Parathyroid adenoma (tissue), 2 donors: Measurements from ENCODE around the gene PGLYRP4.

Source experiments
- H2AFZ ChIP-seq: fragments of 300-600 bp; sonication (generic); one replicate; pipeline ENCODE4 v1.7.0; 2017; ENCODE audit warnings: antibody characterized with exemption, mild to moderate bottlenecking
- H3K27ac ChIP-seq: fragments of 300-600 bp; sonication (generic); one replicate; pipeline ENCODE4 v1.7.0; 2017
- H3K27me3 ChIP-seq: fragments of 300-600 bp; sonication (generic); one replicate; pipeline ENCODE4 v1.7.0; 2017; ENCODE audit warnings: low read length; ENCODE audit not compliant: control insufficient read depth, insufficient read depth
- H3K36me3 ChIP-seq: fragments of 300-600 bp; sonication (generic); one replicate; pipeline ENCODE4 v1.7.0; 2017; ENCODE audit warnings: low read length; ENCODE audit not compliant: control insufficient read depth, insufficient read depth
- H3K4me1 ChIP-seq: fragments of 300-600 bp; sonication (generic); one replicate; pipeline ENCODE4 v1.7.0; 2017; ENCODE audit warnings: control low read depth
- H3K4me2 ChIP-seq: fragments of 300-600 bp; sonication (generic); one replicate; pipeline ENCODE4 v1.7.0; 2017; ENCODE audit warnings: low read length
- H3K4me3 ChIP-seq: fragments of 300-600 bp; sonication (generic); one replicate; pipeline ENCODE4 v1.7.0; 2017; ENCODE audit warnings: low read depth, low read length
- H3K79me2 ChIP-seq: fragments of 300-600 bp; sonication (generic); one replicate; pipeline ENCODE4 v1.7.0; 2017; ENCODE audit warnings: control low read depth
- H3K9ac ChIP-seq: fragments of 300-600 bp; sonication (generic); one replicate; pipeline ENCODE4 v1.7.0; 2017; ENCODE audit warnings: mild to moderate bottlenecking
- H3K9me3 ChIP-seq: fragments of 300-600 bp; sonication (generic); one replicate; pipeline ENCODE4 v1.7.0; 2017; ENCODE audit warnings: low read length; ENCODE audit not compliant: control insufficient read depth
- TF ChIP-seq, protein P1 (sequence below): fragments of 300-600 bp; sonication (generic); IDR thresholded peaks from one replicate; pipeline ENCODE4 v1.7.0; 2017; ENCODE audit warnings: antibody characterized with exemption, mild to moderate bottlenecking
- donor health status: primary hyperparathyroidism.

The PGLYRP4 gene

DNA sequence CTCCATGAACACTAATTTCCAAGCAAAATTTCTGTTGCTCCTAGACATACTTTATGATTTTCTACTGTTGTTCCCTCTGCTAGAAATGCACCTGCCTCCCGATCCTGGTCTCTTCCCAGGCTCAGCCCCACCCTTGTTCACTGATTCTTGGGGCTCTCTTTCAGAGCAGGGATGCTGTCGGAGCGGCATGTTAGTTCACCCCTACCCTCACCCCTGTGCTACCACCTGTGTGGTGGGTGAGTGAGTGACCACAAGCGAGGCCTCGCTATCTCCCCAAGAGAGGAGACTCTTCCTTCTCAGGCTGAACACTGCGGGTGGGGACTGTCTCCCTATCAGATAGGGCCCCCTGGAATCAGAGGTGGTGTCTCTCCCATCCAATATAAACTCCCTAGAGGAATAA, 47.1 kb upstream of the PGLYRP4 start:
- H3K9ac ChIP-seq, result no peak overlapping the region
- H3K4me2 ChIP-seq, result no peak overlapping the region
- H3K36me3 ChIP-seq, result no peaks in the 10 kb centered on the region
- H3K4me3 ChIP-seq, result no peak overlapping the region
- no peak overlapping the region for H3K27ac ChIP-seq
- H3K27me3 ChIP-seq, result no peaks in the 10 kb centered on the region
- H3K79me2 ChIP-seq, result no peaks in the 10 kb centered on the region
- TF ChIP-seq, protein P1, sequence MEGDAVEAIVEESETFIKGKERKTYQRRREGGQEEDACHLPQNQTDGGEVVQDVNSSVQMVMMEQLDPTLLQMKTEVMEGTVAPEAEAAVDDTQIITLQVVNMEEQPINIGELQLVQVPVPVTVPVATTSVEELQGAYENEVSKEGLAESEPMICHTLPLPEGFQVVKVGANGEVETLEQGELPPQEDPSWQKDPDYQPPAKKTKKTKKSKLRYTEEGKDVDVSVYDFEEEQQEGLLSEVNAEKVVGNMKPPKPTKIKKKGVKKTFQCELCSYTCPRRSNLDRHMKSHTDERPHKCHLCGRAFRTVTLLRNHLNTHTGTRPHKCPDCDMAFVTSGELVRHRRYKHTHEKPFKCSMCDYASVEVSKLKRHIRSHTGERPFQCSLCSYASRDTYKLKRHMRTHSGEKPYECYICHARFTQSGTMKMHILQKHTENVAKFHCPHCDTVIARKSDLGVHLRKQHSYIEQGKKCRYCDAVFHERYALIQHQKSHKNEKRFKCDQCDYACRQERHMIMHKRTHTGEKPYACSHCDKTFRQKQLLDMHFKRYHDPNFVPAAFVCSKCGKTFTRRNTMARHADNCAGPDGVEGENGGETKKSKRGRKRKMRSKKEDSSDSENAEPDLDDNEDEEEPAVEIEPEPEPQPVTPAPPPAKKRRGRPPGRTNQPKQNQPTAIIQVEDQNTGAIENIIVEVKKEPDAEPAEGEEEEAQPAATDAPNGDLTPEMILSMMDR, result no peak
- H3K9me3 ChIP-seq, result no peaks in the 10 kb centered on the region
- no peaks in the 10 kb centered on the region for H3K4me1 ChIP-seq
- no peak overlapping the region for H2AFZ ChIP-seq

DNA sequence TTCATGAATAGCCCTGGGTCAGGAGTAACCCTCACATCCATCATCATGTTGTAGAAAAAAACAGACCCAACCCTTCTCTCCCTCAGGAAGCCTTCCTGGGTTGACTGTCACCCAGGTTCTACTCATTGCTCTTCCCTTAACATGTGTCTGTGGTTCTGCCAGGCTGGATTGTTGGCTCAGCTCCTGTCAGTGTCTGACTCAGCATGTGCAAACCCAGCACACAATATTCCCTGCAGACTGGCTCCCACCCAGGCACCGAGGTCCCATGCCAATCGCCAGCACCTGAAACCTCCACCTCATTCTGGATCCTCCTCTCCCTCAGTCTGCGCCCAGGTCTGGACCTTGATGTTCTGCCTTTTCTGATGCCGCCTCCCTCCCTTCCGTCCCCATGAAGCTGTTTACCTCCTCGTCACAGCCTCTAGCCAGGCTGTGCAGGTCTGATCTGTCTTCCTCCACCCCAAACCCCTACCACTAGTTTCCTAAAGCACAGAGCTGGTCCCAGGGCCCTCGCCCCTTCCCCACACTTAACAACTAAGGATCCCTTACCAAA, 46.6 kb upstream of the PGLYRP4 start:
- Histone ChIP-seq H3K27me3 (no peaks in the 10 kb centered on the region), H3K4me3 (no peak overlapping the region), H3K27ac (no peak overlapping the region), H3K36me3 (no peaks in the 10 kb centered on the region), H3K4me1 (no peaks in the 10 kb centered on the region), H2AFZ (no peak overlapping the region), H3K9me3 (no peaks in the 10 kb centered on the region), H3K9ac (no peak overlapping the region), H3K79me2 (no peaks in the 10 kb centered on the region), H3K4me2 (no peak overlapping the region)
- TF ChIP-seq, protein P1, result no peak

DNA sequence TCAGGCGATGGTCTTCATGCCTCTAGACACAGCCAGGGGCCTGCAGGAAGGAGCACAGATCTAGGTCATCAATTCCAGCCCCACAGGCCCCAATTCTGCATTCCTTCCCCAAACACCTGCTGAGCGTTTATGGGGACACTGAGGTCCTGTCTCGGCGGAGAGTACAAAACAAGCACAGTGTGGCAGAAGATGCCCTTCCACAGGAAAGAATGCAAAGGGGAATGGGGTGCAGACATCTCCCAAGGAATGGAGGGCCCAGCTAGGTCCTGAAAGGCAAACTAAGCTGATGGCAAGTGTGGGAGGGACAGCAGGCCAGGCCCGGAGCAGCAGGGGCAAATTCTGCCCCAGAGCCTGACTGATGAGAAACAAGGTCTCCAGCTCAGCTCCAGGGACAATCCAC, 45.8 kb upstream of the PGLYRP4 start:
- H3K9me3 ChIP-seq, result no peaks in the 10 kb centered on the region
- H3K4me3 ChIP-seq, result no peak overlapping the region
- H3K4me2 ChIP-seq, result no peak overlapping the region
- TF ChIP-seq, protein P1, result no peak
- no peaks in the 10 kb centered on the region for H3K36me3 ChIP-seq
- H3K27me3 ChIP-seq, result no peaks in the 10 kb centered on the region
- H2AFZ ChIP-seq, result no peak overlapping the region
- H3K27ac ChIP-seq, result no peak overlapping the region
- no peaks in the 10 kb centered on the region for H3K4me1 ChIP-seq
- H3K79me2 ChIP-seq, result no peaks in the 10 kb centered on the region
- no peak overlapping the region for H3K9ac ChIP-seq

DNA sequence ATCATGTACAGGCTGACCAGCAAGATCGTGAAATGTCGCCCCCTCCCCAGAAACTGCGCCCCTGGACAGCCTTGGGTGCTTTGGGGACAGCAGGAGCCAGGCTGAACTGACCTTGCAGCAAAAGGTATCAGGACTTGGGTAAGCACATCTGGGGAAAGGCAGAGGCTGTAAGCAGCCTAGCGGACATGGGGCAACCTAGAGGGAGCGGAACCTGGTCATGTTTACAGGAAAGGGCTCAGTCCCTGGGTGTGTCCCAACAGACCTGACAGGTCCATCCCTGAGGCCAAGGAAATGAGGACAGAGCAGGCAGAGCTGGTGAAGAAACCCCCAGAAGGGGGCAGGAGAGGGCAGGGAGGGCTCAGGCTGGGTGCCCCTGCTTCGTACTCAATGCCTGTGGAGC, 45.3 kb upstream of the PGLYRP4 start:
- Histone ChIP-seq H3K9me3 (no peaks in the 10 kb centered on the region), H3K9ac (no peak overlapping the region), H3K36me3 (no peaks in the 10 kb centered on the region), H3K4me2 (no peak overlapping the region), H2AFZ (no peak overlapping the region), H3K4me1 (no peaks in the 10 kb centered on the region), H3K4me3 (no peak overlapping the region), H3K79me2 (no peaks in the 10 kb centered on the region), H3K27ac (no peak overlapping the region), H3K27me3 (no peaks in the 10 kb centered on the region)
- TF ChIP-seq, protein P1, result no peak

DNA sequence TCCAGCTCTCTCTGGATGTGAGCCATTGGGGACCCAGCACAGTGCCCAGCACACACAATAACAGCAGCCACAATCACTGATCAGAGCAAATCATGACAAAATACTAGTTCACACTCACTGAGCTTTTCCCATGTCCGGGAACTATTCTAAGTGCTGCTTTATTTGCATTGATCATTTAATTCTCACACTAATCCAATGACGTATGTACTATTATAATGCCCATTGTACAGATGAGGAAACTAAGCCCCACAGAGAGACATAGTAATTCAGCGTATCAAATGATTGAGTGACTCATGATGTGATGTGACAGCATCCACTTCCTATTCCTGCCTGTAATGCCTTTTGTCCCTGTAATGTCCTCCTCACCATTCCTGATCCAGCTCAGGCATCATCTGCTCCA, 44.2 kb upstream of the PGLYRP4 start:
- Histone ChIP-seq H3K27ac (no peak overlapping the region), H3K36me3 (no peaks in the 10 kb centered on the region), H3K9ac (no peak overlapping the region), H2AFZ (no peak overlapping the region), H3K27me3 (no peaks in the 10 kb centered on the region), H3K9me3 (no peaks in the 10 kb centered on the region), H3K4me1 (no peaks in the 10 kb centered on the region), H3K4me2 (no peak overlapping the region), H3K4me3 (no peak overlapping the region), H3K79me2 (no peaks in the 10 kb centered on the region)
- TF ChIP-seq, protein P1, result no peak
